ENCODE results near the gene KCNH2. TPM values are rescaled to one million over a fixed set of nuclear protein-coding genes. Genes with fewer than 3 reads are reported as not detected.

Gene KCNH2
- total and polyA plus RNA-seq, 2 experiments from 2014 or later = 48.0 to 110 TPM

- DNase-seq (ENCODE audit: low read depth in 1 of 2, low spot score in 1 of 2) = no peak
- TF ChIP-seq CTCF (IDR thresholded peaks at IDR 0.05; ENCODE audit: low read depth, low read length) = no peak
These were observed 68.7 kb downstream of the KCNH2 start for GRCh38 chr7:150909200-150909995.

DNA sequence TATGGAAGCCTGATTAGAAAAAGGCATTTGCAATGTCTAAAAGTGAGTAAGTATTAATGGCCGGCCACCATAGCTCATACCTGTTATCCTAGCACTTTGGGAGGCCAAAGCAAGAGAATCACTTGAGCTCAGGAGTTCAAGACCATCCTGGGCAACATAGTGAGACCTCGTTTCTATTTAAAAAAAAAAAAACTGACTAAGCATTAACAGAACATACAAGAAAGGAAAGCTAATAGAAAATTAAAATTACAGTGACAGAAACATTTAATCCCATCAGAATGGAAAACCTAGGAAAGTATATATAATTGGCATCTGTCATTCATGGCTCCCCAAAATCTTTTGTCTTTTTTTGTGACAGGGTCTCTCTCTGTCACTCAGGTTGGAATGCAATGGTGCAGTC is 69.9 kb downstream of the KCNH2 start:
- Histone ChIP-seq H3K27ac (no peak overlapping the region), H3K4me1 (ENCODE audit: low read depth) (no peaks in the 10 kb centered on the region), H3K27me3 (no peaks in the 10 kb centered on the region), H3K9me3 (ENCODE audit: low read depth) (no peaks in the 10 kb centered on the region), H3K36me3 (no peaks in the 10 kb centered on the region), H3K4me3 (no peak overlapping the region)
- no peak for TF ChIP-seq CTCF (IDR thresholded peaks at IDR 0.05; ENCODE audit: low read depth, low read length)
- no peak for DNase-seq (ENCODE audit: low read depth in 1 of 2, low spot score in 1 of 2)

More at GRCh38 chr7:150909200-150909995, 68.7 kb downstream of the KCNH2 start:
- Histone ChIP-seq H3K27ac (no peak overlapping the region), H3K9me3 (ENCODE audit: low read depth) (no peaks in the 10 kb centered on the region), H3K36me3 (no peaks in the 10 kb centered on the region), H3K4me1 (ENCODE audit: low read depth) (no peaks in the 10 kb centered on the region), H3K27me3 (no peaks in the 10 kb centered on the region), H3K4me3 (no peak overlapping the region)

DNA sequence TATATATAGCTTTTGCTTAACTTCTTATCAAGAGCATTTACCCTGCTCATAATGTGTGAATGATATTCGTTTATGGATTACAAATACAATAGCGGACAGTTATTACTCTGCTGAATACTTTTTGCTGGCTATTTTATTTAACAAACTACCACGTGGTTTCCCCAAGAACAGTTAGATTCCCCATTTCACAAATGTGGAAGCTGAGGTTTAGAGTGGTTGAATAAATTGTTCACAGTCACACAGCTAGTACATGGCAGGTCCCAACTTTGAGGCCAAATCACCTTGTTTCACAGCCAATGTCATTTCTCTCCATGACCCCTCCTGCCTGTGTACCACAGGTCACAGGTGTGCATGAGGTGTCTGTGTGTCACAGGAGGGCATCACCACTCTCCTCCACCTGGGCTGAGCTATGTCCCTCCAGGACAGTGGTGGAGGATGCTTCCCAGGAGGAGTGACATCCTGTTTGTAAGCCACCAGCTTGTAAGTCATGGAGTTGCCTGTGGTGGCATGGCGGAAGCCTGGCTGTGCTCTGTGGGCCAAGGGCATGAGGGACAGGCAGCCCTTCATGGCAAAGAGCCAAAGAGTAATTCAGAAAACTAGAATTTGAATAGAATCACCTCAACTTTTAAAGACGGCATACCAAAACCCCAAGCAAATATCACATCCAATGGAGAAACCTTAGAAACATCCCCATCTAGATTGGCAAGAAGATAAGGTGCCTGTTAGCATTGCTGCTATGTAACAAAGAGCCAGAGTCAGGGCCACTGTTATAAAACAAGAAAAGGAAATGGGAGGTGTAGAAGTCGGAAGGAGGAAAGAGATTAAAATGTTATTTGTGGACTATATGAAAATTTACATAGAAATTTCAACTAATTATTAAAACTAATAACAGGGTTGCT is 73.9 kb downstream of the KCNH2 start:
- H3K27me3 ChIP-seq = no peaks in the 10 kb centered on the region
- no peaks in the 10 kb centered on the region for H3K36me3 ChIP-seq
- TF ChIP-seq CTCF (IDR thresholded peaks at IDR 0.05; ENCODE audit: low read depth, low read length) = no peak
- no peak overlapping the region for H3K27ac ChIP-seq
- H3K9me3 ChIP-seq (ENCODE audit: low read depth) = no peaks in the 10 kb centered on the region
- H3K4me1 ChIP-seq (ENCODE audit: low read depth) = peaks cover 7% of the 10 kb centered on the region
- no peak overlapping the region for H3K4me3 ChIP-seq
- no peak for DNase-seq (ENCODE audit: low read depth in 1 of 2, low spot score in 1 of 2)

DNA sequence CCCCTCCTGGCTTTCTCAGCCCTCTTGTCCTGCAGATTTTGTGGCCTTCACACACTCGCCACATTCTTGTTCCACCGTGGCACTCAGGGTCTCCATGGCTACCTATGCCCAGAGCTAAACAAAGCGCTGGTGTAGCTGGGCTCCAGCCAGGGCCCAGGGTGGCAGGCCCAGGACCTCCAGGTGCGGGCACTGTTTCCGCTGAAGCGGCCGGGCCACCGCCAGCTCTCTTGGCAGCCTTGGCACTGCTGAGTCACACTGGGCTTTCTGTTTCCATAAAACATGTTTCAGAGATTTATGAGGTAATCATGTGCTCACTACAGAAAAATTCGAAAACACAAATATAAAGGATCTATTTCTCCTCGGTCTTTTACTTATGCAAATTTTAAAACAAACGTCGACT is 74.5 kb downstream of the KCNH2 start:
- no peak overlapping the region for H3K4me3 ChIP-seq
- no peak for TF ChIP-seq CTCF (IDR thresholded peaks at IDR 0.05; ENCODE audit: low read depth, low read length)
- H3K27me3 ChIP-seq = no peaks in the 10 kb centered on the region
- no peaks in the 10 kb centered on the region for H3K36me3 ChIP-seq
- no peak overlapping the region for H3K27ac ChIP-seq
- DNase-seq (ENCODE audit: low read depth in 1 of 2, low spot score in 1 of 2) = no peak
- H3K9me3 ChIP-seq (ENCODE audit: low read depth) = no peaks in the 10 kb centered on the region
- peaks cover 7% of the 10 kb centered on the region for H3K4me1 ChIP-seq (ENCODE audit: low read depth)

DNA sequence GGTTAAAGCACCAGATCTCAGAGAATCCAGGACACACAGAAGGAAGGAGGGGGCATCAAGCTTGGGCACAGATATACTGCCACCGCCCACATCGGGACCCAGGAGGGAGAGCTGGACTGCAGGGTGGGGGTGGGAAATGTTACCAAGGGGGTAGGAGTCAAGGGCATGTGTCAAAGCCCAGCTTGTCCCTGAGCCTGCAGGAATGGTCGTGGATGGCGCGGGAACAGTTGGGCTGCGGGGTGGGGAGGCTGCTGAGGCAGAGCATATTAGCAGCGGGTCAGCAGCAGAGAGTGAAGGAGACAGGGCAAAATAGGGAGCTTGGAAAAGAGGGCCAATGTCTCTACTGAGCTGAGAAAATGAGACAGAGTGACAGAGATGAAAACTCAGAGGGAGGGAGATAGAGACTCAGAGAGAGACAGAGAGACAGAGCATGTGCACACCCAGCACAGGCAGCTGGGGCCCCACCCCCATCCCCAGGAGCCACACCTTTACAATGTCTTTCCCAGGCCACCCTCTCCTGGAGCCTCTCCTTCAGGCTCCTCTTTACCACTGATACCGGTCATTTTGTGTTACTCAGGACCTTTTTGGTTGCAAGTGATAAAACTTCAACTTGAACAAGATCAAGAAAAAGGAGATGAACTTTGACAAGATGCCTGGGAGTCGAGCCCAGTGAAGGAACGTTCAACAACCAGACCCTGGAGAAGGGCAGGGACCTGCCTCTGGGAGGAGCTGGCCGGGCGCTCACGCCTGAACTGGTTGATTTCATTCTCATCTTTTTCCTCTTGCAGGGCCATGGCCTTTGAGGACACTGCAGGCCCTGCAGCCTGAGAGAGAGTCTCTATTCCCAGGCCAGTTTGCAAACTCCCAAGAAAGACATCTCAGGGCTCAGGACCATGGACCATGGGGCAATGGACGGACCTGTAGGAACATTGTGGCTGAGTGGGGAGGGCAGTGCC is 75.8 kb downstream of the KCNH2 start:
- DNase-seq (ENCODE audit: low read depth in 1 of 2, low spot score in 1 of 2) = no peak
- no peaks in the 10 kb centered on the region for H3K9me3 ChIP-seq (ENCODE audit: low read depth)
- H3K27me3 ChIP-seq = no peaks in the 10 kb centered on the region
- H3K27ac ChIP-seq = no peak overlapping the region
- H3K4me3 ChIP-seq = no peak overlapping the region
- no peaks in the 10 kb centered on the region for H3K36me3 ChIP-seq
- peaks cover 7% of the 10 kb centered on the region for H3K4me1 ChIP-seq (ENCODE audit: low read depth)
- no peak for TF ChIP-seq CTCF (IDR thresholded peaks at IDR 0.05; ENCODE audit: low read depth, low read length)
